Activated CD8-positive, alpha-beta memory T cell treated with anti-CD3 and anti-CD28 coated beads for 36 hours (primary cell): ENCODE results near the gene SLC11A2. TPM values are rescaled to one million over a fixed set of nuclear protein-coding genes. Genes with fewer than 3 reads are reported as not detected.
"Not testable (repeated sequence)": the region's sequence is repeated elsewhere in the genome, so short reads cannot be mapped to it uniquely, and the experiment has no call there.

Experiments
- CTCF ChIA-PET: fragments of 350-600 bp; sonication (Branson Sonifier 250); formaldehyde crosslinking; loops from one replicate; lab custom pipeline; 2021; ENCODE audit warnings: antibody characterized with exemption; lab: Charles Lee
- POLR2A ChIA-PET: fragments of 350-600 bp; sonication (Branson Sonifier 250); formaldehyde crosslinking; loops from one replicate; lab custom pipeline; 2021; ENCODE audit warnings: antibody characterized with exemption; lab: Charles Lee
- total RNA-seq, 2 experiments: library from RNA; stranded (reverse); gene quantifications; one replicate each; pipeline ENCODE4 v1.2.3, GENCODE V29; 2021

SLC11A2 gene
- total RNA-seq, 2 experiments from 2014 or later, result 33.4 to 33.8 TPM

DNA sequence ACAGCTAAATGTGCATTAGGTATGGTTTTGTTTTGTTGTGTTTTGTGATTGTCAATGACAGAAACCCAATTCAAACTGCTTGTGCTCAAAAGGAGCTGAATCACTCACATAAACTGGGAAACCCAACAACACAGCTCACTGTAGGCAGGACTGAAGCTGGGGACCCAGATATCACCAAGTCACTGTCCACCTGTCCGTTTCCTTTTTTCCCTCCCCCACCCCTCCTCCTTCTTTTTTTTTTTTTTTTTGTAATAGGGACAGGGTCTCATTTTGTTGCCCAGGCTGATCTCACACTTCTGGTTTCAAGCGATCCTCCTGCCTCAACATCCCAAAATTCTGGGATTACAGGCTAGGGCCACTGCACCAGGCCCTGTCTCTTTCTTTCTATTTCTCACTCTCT lies 6.9 kb upstream of the SLC11A2 start:
- ChIA-PET POLR2A (interaction anchor here (0.5 to 0.7 kb wide), 4 partner anchors 13 to 992 kb away, joined by 3 to 7 read pairs (median 4); no protein-coding TSS in a partner anchor), CTCF (interaction anchor here (1.2 kb wide), 1 partner anchor 13 kb away, joined by 3 read pairs; no protein-coding TSS in a partner anchor)

DNA sequence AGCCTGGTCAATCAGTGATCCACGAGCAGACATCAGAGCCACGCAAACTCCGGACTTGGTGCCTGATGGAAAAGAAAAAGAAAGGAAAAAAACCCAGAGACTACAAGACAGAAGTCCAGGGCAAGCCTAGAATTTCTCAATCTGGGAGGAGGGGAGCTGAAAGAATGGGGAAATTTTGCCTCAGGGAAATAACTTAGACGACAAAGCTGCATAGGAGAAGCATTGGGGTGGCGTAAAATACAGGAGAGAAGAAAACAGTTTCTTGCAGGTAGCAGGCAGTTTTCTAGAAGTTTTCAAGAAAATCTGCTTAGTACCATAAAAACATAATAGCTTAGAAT lies 2.6 kb upstream of the SLC11A2 start:
- CTCF ChIA-PET, result interaction anchor here (1.1 kb wide), 1 partner anchor 177 kb away, joined by 3 read pairs; no protein-coding TSS in a partner anchor

DNA sequence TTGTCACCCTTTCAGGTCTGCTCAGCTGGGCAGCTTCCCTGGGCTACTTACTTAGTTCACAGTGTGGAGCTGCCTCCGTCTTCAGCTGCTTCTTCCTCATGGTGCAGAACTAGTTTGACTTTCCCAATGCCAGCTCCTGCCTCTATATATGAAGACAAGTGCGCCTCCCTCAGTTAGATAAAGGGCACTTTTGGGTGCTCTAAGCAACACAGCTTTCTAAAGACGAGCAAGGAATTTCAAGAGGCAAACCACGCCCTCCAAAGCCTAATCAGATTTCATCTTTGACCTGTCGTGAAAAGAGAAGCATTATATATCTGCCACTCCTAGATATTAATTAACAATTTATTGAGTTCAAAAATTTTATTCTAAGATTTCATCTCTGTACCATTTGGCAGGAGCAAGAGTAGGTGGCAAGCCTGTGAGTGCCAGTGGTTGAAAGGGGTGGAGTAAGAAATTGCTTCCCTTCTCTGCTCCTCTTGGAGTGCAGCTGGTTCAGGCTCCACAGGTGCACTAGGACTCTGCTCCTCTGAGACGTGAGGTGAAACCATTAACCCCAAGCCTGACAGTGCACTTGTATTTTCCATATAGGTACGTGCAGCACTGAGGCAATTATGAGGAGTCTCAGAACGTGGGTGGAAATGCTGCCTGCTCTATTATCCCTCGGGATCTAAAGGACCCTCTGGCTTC lies 2.1 kb upstream of the SLC11A2 start:
- ChIA-PET CTCF (interaction anchor here (0.6 to 2.2 kb wide), 8 partner anchors 9 to 263 kb away, joined by 3 to 8 read pairs (median 4); no protein-coding TSS in a partner anchor), POLR2A (interaction anchor here (0.7 kb wide), 1 partner anchor 33 kb away, joined by 3 read pairs; no protein-coding TSS in a partner anchor)

More for the DNA sequence above, 2.6 kb upstream of the SLC11A2 start:
- POLR2A ChIA-PET, result no interaction called here

DNA sequence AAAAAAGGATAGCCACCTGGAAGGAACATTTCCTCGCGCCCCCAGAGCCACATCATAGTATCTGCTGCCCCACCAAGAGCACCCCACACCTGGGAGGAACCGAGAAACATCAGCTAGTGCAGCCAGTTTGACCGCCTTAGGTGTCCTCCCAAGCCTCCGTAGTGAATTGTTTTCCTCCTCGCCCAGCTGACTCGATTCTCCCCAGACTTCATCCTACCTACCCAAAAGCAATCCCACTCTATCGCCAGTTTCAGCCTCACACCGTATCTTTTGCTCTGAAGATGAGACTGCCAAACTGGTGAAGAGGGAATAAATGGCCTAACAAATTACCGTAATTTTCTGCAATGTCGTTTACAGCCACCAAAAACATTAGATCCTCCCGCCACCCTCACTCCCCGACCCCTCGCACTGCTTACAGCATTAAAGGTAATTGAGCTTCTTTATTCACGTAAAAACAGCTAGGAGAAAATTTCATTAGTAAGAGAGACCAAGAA lies 1.2 kb upstream of the SLC11A2 start:
- ChIA-PET CTCF (interaction anchor here (0.6 to 2.2 kb wide), 9 partner anchors 8 to 262 kb away, joined by 3 to 8 read pairs (median 3); no protein-coding TSS in a partner anchor), POLR2A (interaction anchor here (0.7 to 2.4 kb wide), 2 partner anchors 50 to 263 kb away, joined by 5 to 15 read pairs; partner anchors contain the start of gene ATF1)

GRCh38 chr12:51025338-51025835 lies 797 bp downstream of the SLC11A2 start:
- POLR2A ChIA-PET, result interaction anchor here (0.7 to 2.4 kb wide), 6 partner anchors 12 to 261 kb away, joined by 3 to 15 read pairs (median 8); partner anchors contain the start of genes ATF1 and CSRNP2
- CTCF ChIA-PET, result interaction anchor here (0.9 to 3.0 kb wide), 5 partner anchors 11 to 260 kb away, joined by 3 to 6 read pairs (median 6); no protein-coding TSS in a partner anchor

GRCh38 chr12:51023625-51024382 lies 2.4 kb downstream of the SLC11A2 start:
- POLR2A ChIA-PET, result interaction anchor here (0.6 to 1.5 kb wide), 3 partner anchors 13 to 260 kb away, joined by 3 to 6 read pairs (median 5); partner anchors contain the start of gene ATF1

GRCh38 chr12:51021694-51022093 lies 4.5 kb downstream of the SLC11A2 start:
- ChIA-PET POLR2A (interaction anchor here (0.6 to 0.9 kb wide), 2 partner anchors 9 to 43 kb away, joined by 3 to 4 read pairs; no protein-coding TSS in a partner anchor), CTCF (interaction anchor here (1.5 kb wide), 1 partner anchor 9 kb away, joined by 6 read pairs; no protein-coding TSS in a partner anchor)

More at GRCh38 chr12:51023625-51024382, 2.4 kb downstream of the SLC11A2 start:
- CTCF ChIA-PET, result interaction anchor here (3.0 kb wide), 1 partner anchor 12 kb away, joined by 6 read pairs; no protein-coding TSS in a partner anchor

DNA sequence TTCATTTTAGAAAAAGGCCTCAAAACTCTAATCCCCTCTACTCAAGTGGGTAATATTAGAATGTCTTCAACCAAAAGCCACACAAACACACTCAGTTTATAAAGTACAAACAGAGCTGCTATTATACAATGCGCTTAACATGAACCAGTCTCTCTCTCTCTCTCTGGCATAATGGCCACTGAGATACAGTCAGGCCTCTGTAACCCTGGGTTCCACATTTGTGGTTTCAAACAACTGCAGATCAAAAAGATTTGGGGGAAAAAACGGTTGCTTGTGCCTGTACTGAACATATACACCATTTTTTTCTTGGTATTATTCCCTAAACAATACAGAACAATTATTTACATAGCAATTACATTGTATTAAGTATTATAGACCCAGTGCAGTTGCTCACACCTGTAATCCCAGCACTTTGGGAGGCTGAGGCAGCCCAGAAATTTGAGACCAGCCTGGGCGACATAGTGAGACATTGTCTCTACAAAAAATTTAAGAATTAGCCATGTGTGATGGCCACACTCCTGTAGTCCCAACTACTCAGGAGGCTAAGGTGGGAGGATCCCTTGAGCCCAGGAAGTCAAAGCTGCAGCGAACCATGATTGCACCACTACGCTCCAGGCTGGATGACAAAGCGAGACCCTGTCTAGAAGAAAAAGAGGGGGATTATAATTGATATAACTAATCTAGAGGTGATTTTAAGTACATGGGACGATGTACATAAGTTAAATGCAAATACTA lies 5.6 kb downstream of the SLC11A2 start:
- ChIA-PET POLR2A (no interaction called here), CTCF (no interaction called here)

GRCh38 chr12:51019927-51020326 lies 6.3 kb downstream of the SLC11A2 start:
- ChIA-PET CTCF (no interaction called here), POLR2A (no interaction called here)

- ChIA-PET POLR2A (no interaction called here), CTCF (interaction anchor here (1.2 kb wide), 1 partner anchor 9 kb away, joined by 5 read pairs; no protein-coding TSS in a partner anchor)
These were observed 7.2 kb downstream of the SLC11A2 start for GRCh38 chr12:51018956-51019355.

DNA sequence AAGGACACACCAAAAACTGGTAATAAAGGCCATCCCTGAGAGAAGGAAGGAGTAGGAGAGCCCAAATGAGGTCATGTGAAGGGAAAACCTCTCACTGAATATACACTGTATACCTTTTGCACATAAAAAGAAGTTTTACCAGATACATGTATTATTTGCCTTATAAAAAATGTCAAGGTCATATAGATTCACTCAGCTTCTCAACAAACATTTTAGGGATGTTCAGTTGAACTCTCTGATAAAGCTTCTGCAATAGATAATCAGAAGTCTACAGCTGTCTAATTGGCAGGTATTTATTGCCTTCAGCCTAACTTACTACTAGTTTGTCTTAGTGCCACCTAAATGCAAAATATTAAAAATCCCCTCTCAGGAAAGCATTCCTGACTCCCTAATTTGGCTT lies 8.7 kb downstream of the SLC11A2 start:
- ChIA-PET POLR2A (no interaction called here), CTCF (no interaction called here)

DNA sequence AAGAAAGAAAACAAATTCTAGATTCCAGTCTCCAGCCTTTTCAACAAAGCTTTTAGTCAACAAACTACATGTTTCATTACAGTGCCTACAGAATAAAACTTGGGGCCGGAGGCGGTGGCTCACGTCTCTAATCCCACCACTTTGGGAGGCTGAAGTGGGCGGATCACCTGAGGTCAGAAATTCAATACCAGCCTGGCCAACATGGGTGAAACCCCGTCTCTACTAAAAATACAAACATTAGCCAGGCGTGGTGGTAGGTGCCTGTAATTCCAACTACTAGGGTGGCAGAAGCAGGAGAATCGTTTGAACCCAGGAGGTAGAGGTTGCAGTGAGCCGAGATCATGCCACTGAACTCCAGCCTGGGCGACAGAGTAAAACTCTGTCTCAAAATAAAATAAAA lies 11.7 kb downstream of the SLC11A2 start:
- CTCF ChIA-PET, POLR2A ChIA-PET: not testable (repeated sequence)

DNA sequence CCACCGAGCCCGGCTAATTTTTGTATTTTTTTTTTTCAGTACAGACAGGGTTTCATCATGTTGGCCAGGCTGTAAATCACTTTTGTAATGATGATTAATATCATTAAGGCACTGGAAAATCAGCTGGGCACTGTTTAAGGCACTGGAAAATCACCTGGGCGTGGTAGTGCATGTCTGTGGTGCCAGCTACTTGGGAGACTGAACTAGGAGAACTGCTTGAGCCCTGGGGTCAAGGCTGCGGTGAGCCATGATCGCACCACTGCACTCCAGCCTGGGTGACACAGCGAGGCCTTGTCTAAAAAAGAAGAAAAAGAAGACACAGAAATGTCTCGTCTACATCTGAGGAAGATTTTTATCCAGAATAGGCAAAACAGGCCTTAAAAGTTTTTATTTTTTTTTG lies 12.7 kb downstream of the SLC11A2 start:
- POLR2A ChIA-PET, result interaction anchor here (0.8 kb wide), 1 partner anchor 12 kb away, joined by 3 read pairs; no protein-coding TSS in a partner anchor
- CTCF ChIA-PET, result interaction anchor here (2.1 kb wide), 1 partner anchor 9 kb away, joined by 6 read pairs; no protein-coding TSS in a partner anchor

- ChIA-PET POLR2A (interaction anchor here (0.8 to 0.9 kb wide), 2 partner anchors 9 to 12 kb away, joined by 3 read pairs; no protein-coding TSS in a partner anchor), CTCF (interaction anchor here (2.1 kb wide), 1 partner anchor 9 kb away, joined by 6 read pairs; no protein-coding TSS in a partner anchor)
These were observed 13.5 kb downstream of the SLC11A2 start for GRCh38 chr12:51012570-51013236.

GRCh38 chr12:51011955-51012354 lies 14.2 kb downstream of the SLC11A2 start:
- ChIA-PET CTCF (interaction anchor here (1.9 to 2.1 kb wide), 2 partner anchors 10 to 15 kb away, joined by 6 read pairs; no protein-coding TSS in a partner anchor), POLR2A (interaction anchor here (0.5 to 0.9 kb wide), 2 partner anchors 10 to 472 kb away, joined by 3 to 5 read pairs; no protein-coding TSS in a partner anchor)

GRCh38 chr12:51009056-51009440 lies 17.1 kb downstream of the SLC11A2 start:
- CTCF ChIA-PET, result interaction anchor here (1.4 kb wide), 1 partner anchor 17 kb away, joined by 6 read pairs; the partner anchor contains the start of gene SLC11A2
- POLR2A ChIA-PET, result interaction anchor here (1.9 kb wide), 1 partner anchor 17 kb away, joined by 9 read pairs; the partner anchor contains the start of gene SLC11A2
